HPDE6-E6E7 (cell line): ENCODE results near the gene NF2.

Source experiments
- DNase-seq: peaks from one replicate; pipeline ENCODE4 v3.0.0; 2011; ENCODE audit warnings: missing footprints; ENCODE audit errors: extremely low spot score

The NF2 gene

DNA sequence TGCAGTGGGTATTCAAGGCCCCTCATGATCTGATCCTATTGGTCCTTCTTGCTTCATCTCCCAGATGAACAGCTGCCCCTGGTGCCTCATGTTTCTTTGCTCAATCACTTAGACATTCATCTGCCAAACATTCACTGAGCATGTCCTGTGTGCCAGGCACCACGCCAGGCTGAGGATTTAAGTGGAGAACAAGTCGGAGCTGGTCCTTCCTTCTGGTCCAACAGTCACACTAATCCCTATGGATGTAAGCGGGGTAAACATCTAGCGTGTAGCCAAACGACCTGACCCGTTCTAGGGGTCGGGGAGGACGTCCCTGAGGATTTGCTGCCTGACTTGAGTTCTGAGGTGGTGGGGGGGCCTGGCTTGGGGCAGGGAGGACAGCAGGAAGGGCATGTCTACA lies 141.5 kb downstream of the NF2 start:
- peak; percentile 73 for DNase-seq

DNA sequence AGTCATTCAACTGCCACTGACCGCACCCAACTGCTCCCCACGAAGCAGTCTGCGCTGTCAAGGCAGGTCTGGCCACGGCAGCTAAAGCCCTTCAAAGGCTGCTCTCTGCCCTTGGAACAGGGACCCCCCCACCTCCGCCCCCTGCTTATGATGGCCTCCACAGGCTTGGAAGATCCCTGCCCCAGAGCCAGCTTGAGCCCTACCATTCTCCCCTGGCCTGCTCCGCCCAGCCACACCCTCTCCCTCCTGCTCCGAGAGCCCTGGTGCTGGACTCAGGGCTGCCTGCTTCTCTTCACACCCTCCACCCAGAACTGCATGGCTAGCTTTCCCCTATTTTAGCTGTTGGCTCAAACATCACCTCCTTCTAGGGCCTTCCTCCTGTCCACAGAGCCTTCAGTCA lies 144.4 kb downstream of the NF2 start:
- DNase-seq = no peak
